GM18909 (cell line): Measurements from ENCODE around the gene HMX2.

ENCODE experiments used
- ATAC-seq: cut with Tn5 transposase; IDR thresholded peaks from one replicate; pipeline ENCODE4 v1.9.1; 2021; ENCODE audit warnings: mild to moderate bottlenecking; ENCODE audit not compliant: unreplicated experiment, poor library complexity

The HMX2 gene

GRCh38 chr10:123147635-123148413 is at the start of gene HMX2:
Gene HMX2 (plus strand): TSS chr10:123148136. CDS start chr10:123148379, 243 bp downstream.
- peak; percentile 38 for ATAC-seq

DNA sequence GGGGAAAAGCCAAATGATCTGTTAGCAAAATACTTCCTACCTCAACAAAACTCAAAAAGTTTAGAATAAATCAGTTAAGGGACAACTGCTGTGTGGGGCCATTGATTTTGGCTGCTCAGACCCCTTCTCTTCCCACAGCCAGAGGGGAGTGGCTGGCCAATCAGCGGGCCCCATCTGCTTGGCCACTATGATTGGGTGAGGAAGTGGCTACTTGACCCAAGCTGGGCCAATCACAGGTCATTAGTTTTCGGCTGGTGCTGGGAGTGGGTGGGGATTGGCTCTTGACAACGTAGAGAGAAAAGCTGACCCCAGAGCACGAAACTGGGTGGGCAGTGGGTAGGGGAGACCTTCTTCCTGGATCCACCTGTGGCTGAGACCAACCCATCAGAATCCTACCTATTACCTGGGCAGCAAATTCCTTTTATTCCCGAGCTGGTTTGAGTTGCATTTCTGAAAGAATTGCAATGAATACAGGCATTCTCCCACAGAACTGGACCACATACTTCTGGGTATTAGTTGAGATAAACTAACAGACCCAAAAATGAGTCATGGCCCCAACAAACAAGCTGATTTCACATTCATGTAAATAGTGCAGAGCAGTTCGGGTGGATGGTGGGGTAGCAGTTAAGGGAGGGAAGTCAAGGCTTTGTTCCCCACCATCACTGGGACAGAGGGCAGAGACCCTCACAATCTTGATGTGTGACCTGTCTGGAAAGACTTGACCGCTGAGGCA is 47.7 kb upstream of the HMX2 start:
- no peak for ATAC-seq

DNA sequence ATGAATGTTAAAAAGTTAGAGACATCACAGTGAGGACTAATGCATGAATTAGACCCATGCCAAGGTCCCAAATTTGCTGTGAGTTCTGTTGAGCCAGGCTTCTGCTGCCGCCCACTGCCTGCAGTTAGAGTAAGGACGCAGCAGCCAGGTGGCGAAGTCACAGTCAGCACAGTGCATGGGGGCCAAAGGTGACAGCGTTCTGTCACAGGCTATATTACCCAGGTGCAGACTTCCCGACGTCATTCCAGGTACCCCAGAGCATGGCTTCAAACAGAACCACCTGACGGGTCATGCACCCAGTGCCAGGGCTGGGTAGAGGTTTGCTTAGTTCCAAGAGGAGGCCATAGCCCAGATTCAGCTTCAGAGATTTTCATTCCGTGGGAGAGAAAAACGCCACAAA is 46.1 kb upstream of the HMX2 start:
- no peak for ATAC-seq

DNA sequence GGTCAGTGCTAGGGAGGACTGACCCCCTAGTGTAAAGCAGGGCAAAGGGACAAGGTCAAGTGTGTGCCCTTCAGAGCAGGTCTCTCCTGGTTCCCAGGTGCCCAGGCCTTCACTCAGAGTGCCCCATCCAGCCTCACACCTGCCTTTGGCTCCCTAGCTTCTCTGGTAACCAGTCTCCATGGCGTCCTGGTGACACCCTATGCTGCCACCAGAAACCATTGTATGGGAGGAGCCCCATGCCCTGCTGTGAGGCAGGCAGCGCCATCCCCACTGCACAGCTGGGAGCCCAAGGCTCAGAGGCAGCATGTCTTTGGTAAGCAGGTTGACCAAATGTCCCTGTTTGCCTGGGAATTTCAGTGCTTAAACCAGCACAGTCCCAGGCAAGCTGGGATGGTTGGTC is 45.3 kb upstream of the HMX2 start:
- no peak for ATAC-seq

GRCh38 chr10:123103944-123104343 is 44.0 kb upstream of the HMX2 start:
- no peak for ATAC-seq

DNA sequence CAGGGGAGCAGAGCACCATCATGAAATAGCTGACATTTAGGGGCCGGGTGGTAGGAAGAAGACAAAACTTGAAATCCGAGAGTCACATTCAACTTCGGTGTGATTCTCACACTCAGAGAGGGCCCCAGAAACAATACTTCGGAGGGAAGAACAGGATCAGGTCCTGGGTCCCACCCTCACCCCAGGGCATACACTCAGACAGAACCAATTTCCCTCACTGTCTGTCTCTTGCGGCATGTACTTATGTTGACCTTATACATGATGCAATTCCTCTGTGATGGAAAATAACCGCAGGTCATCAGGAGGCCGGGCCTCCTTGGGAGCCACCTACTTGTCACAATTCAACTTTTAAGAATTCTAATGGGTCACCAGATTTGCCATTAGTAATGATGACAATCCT is 38.5 kb upstream of the HMX2 start:
- no peak for ATAC-seq

- ATAC-seq = no peak
These were observed 30.1 kb upstream of the HMX2 start for GRCh38 chr10:123117644-123118417.

DNA sequence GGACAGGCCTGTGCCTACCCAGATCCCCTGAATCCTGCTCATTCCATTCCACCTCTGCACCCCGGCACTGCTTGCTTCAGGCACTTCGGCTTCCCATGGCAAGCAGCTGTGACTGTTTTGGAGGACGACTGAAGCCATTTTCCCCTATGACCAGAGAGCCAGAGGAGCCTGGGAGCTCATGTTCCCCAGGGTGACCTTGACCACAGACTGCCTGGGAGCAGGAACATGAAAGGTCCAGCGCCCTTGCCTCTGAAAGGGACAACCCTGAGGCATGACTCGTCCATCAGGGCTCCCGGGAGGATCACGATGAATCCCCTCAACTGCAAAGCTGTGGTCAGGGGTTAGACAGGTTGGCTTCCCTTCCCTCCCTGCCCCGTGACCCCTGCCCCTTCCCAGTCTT is 28.9 kb upstream of the HMX2 start:
- ATAC-seq = no peak

GRCh38 chr10:123126246-123126645 is 21.7 kb upstream of the HMX2 start:
- no peak for ATAC-seq

DNA sequence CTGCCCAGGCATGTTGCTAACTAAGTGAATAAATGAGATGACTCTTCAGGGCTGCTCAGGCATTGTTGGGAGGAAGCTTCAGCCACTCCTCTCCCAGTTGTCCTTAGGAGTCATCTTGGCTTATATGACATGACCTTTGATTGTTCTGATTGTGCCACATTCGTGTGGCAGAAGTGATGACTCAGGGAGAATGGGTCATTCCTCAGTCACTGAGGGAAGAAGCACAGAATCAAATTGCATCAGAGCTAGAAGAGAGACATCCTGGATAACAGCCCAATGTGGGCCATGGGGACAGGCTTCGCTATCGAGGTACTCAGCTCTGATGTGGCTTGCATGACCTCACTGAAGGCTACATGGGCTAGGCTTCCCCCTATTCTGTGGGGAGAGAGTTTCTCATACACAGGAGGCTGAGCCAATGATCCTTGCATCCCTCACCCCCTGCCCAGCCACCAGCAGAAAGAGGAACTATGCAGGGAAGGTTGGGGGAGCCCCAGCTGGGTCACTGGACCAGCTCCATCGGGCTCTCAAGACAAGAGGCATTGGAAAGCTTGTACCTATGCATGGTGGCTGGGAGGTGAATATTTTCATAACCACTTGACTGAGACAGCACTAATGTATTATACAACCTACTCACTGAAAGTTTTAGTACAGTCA is 18.2 kb upstream of the HMX2 start:
- no peak for ATAC-seq

DNA sequence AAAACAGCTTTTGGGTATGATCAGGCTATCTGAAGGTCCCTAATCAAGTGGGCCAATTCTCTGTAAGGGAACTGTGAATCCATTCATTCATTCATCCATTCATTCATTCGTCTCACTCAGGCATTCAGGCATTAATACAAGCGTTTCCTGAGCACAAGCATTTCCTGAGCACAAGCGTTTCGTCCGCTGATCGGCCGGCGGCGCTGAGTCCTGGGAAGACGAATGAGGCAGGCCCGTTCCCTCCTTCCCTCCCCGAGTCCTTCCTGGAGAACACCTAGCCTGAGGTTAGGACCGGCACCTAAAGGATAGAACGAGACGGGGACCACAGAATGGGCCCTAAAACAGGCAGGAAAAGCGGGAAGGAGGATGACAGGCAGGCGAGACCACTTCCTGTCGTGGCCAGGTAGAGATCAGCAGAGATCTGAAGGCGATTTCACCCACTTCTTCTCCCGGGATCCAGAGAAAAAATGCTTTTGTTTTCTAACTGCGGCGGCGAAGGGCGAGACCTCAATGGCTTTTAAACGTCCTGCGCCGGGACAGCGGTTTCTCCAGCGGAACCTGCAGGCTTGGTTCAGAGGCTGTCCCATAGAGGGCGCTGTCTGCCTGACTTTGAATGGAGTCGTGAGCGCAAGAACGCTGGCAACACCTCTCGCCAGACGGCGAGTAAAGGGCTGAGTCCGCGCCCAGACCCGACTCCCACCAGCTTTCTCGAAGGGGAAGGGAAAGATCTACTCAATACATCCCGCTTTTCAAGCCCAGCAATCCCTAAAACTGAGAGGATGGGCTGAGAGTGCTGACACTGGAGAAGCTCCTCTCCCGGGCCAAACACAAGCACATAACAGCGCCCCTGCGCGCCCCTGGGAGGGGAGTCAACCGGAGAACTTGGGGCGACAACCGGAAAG is 15.1 kb upstream of the HMX2 start:
- ATAC-seq = peak; percentile 54

- ATAC-seq = no peak
These were observed 14.2 kb upstream of the HMX2 start for GRCh38 chr10:123133541-123134342.

DNA sequence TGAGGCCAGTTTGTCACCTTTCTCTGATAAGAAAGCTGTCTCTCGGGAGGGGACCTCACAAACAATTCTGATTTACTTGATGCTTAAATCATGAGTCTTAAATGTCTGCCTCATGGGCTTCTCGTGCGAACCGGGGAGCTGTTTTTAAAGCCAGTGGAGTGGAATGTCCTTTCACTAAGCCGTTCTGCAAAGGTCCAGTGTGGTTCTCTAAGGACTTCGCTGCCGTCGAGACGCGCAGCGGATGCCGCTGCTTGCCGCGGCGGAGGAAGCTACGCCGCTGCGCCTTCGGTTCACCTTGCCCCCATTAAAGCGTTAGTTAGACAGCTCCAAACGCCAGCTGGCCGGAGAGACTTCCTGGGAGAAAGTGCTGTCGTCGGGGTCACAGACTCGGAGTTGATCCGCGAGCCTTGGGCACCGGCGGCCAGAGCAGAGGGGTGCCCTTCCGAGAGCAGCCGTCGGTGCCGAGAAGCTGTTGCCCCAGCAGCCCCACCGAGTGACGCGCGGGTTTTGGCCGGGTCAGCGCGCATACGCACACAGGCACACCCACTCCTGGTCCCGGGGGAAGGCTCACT is 13.5 kb upstream of the HMX2 start:
- no peak for ATAC-seq

- no peak for ATAC-seq
These were observed 13.0 kb upstream of the HMX2 start for GRCh38 chr10:123134915-123135414.

- no peak for ATAC-seq
These were observed 12.4 kb upstream of the HMX2 start, which contains the start of gene HMX3 for GRCh38 chr10:123135415-123136141. Gene HMX3 (plus strand): TSS chr10:123135970. CDS start chr10:123136051, 81 bp downstream.

GRCh38 chr10:123136221-123136805 is 11.6 kb upstream of the HMX2 start:
- no peak for ATAC-seq
